Measurements from ENCODE around the gene WFS1.
A peak's percentile ranks its signal among the peaks of the same experiment; 100 is the strongest.

WFS1 gene

GRCh38 chr4:6333301-6334202, 63.9 kb downstream of the WFS1 start:
- no peak for DNase-seq (ENCODE audit: low read depth)
- H3K4me3 ChIP-seq (ENCODE audit: control insufficient read depth, low read depth, low read length), result no peak overlapping the region
- TF ChIP-seq CTCF (IDR thresholded peaks at IDR 0.05; ENCODE audit: control insufficient read depth, insufficient read depth, low read depth, low read length, missing control alignments), result peak; percentile 58

- TF ChIP-seq CTCF (IDR thresholded peaks at IDR 0.05; ENCODE audit: control insufficient read depth, insufficient read depth, low read depth, low read length, missing control alignments), result no peak
- no peak for DNase-seq (ENCODE audit: low read depth)
- H3K4me3 ChIP-seq (ENCODE audit: control insufficient read depth, low read depth, low read length), result no peak overlapping the region
These were observed 64.7 kb downstream of the WFS1 start for GRCh38 chr4:6334203-6334887.

- no peak overlapping the region for H3K4me3 ChIP-seq (ENCODE audit: control insufficient read depth, low read depth, low read length)
- peak; percentile 5 for TF ChIP-seq CTCF (IDR thresholded peaks at IDR 0.05; ENCODE audit: control insufficient read depth, insufficient read depth, low read depth, low read length, missing control alignments)
- no peak for DNase-seq (ENCODE audit: low read depth)
These were observed 65.5 kb downstream of the WFS1 start for GRCh38 chr4:6335040-6335590.

- H3K4me3 ChIP-seq (ENCODE audit: control insufficient read depth, low read depth, low read length), result no peak overlapping the region
- DNase-seq (ENCODE audit: low read depth), result no peak
- no peak for TF ChIP-seq CTCF (IDR thresholded peaks at IDR 0.05; ENCODE audit: control insufficient read depth, insufficient read depth, low read depth, low read length, missing control alignments)
These were observed 66.5 kb downstream of the WFS1 start for GRCh38 chr4:6336166-6336565.

- no peak overlapping the region for H3K4me3 ChIP-seq (ENCODE audit: control insufficient read depth, low read depth, low read length)
- DNase-seq (ENCODE audit: low read depth), result no peak
- TF ChIP-seq CTCF (IDR thresholded peaks at IDR 0.05; ENCODE audit: control insufficient read depth, insufficient read depth, low read depth, low read length, missing control alignments), result no peak
These were observed 67.8 kb downstream of the WFS1 start for GRCh38 chr4:6337331-6337935.

GRCh38 chr4:6338175-6338950, 68.7 kb downstream of the WFS1 start:
- no peak overlapping the region for H3K4me3 ChIP-seq (ENCODE audit: control insufficient read depth, low read depth, low read length)
- TF ChIP-seq CTCF (IDR thresholded peaks at IDR 0.05; ENCODE audit: control insufficient read depth, insufficient read depth, low read depth, low read length, missing control alignments), result no peak
- DNase-seq (ENCODE audit: low read depth), result no peak
